ENCODE results near the gene RAB36. TPM values are rescaled to one million over a fixed set of nuclear protein-coding genes. Genes with fewer than 3 reads are reported as not detected.

Gene RAB36
- total RNA-seq, 2 experiments from 2014 or later = 0.41 to 3.0 TPM

- CTCF ChIA-PET (ENCODE audit: unreplicated experiment) = no interaction called here
- intact Hi-C loops (cut with micrococcal nuclease; ENCODE audit: unreplicated experiment) = no loop called here
Measured at GRCh38 chr22:23196165-23196564, 50.9 kb downstream of the RAB36 start.

GRCh38 chr22:23197836-23198235, 52.6 kb downstream of the RAB36 start:
- peaks cover 13% of the 10 kb centered on the region; the same call in 1 of the 2 replicates for H3K79me2 ChIP-seq (ENCODE audit: insufficient read depth, low read depth, low read length)
- POLR2A ChIA-PET = no interaction called here
- H2AFZ ChIP-seq (ENCODE audit: low read length) = no peak overlapping the region
- H4K20me1 ChIP-seq (ENCODE audit: insufficient read depth, low read length) = no peaks in the 10 kb centered on the region
- H3K9me2 ChIP-seq (ENCODE audit: insufficient read depth, low read length) = no peaks in the 10 kb centered on the region
- CTCF ChIA-PET (ENCODE audit: unreplicated experiment) = no interaction called here
- no peak for TF ChIP-seq CTCF (conservative IDR thresholded peaks at IDR 0.05; ENCODE audit: low read length)
- H3K9me3 ChIP-seq (ENCODE audit: low read length) = no peaks in the 10 kb centered on the region
- no peaks in the 10 kb centered on the region for H3K4me1 ChIP-seq (ENCODE audit: insufficient read depth, low read length, poor library complexity, severe bottlenecking)
- peaks cover 25% of the 10 kb centered on the region; the same call in 1 of the 2 replicates for H3K36me3 ChIP-seq (ENCODE audit: insufficient read depth, low read length)
- no TSS peak for BruUV-seq (replicated peaks)
- DNase-seq (ENCODE audit: low spot score) = no peak
- H3K4me2 ChIP-seq (ENCODE audit: low read length) = no peak overlapping the region
- no peak overlapping the region for H3K4me3 ChIP-seq (ENCODE audit: low read depth, low read length, poor library complexity, severe bottlenecking)
- intact Hi-C loops (cut with micrococcal nuclease; ENCODE audit: unreplicated experiment) = no loop called here
- H3K27ac ChIP-seq (ENCODE audit: low read depth, low read length, poor library complexity, severe bottlenecking) = no peak overlapping the region

More at GRCh38 chr22:23196165-23196564, 50.9 kb downstream of the RAB36 start:
- Histone ChIP-seq H3K9me3 (ENCODE audit: low read length) (no peaks in the 10 kb centered on the region), H3K4me1 (ENCODE audit: insufficient read depth, low read length, poor library complexity, severe bottlenecking) (no peaks in the 10 kb centered on the region), H4K20me1 (ENCODE audit: insufficient read depth, low read length) (no peaks in the 10 kb centered on the region), H2AFZ (ENCODE audit: low read length) (no peak overlapping the region), H3K4me2 (ENCODE audit: low read length) (no peak overlapping the region), H3K79me2 (ENCODE audit: insufficient read depth, low read depth, low read length) (peaks cover 8% of the 10 kb centered on the region; the same call in 1 of the 2 replicates), H3K36me3 (ENCODE audit: insufficient read depth, low read length) (peaks cover 34% of the 10 kb centered on the region; the same call in 1 of the 2 replicates), H3K4me3 (ENCODE audit: low read depth, low read length, poor library complexity, severe bottlenecking) (no peak overlapping the region), H3K9me2 (ENCODE audit: insufficient read depth, low read length) (no peaks in the 10 kb centered on the region), H3K27ac (ENCODE audit: low read depth, low read length, poor library complexity, severe bottlenecking) (no peak overlapping the region)
- BruUV-seq (replicated peaks) = no TSS peak
- DNase-seq (ENCODE audit: low spot score) = no peak
- POLR2A ChIA-PET = no interaction called here
- TF ChIP-seq EZH2phosphoT487 (IDR thresholded peaks at IDR 0.05; ENCODE audit: borderline replicate concordance, low read depth, low read length) (no peak), CTCF (conservative IDR thresholded peaks at IDR 0.05; ENCODE audit: low read length) (no peak)

- Histone ChIP-seq H3K36me3 (ENCODE audit: insufficient read depth, low read length) (peaks cover 27% of the 10 kb centered on the region; the same call in 1 of the 2 replicates), H3K9me3 (ENCODE audit: low read length) (no peaks in the 10 kb centered on the region), H3K79me2 (ENCODE audit: insufficient read depth, low read depth, low read length) (peaks cover 5% of the 10 kb centered on the region; the same call in 1 of the 2 replicates), H3K4me1 (ENCODE audit: insufficient read depth, low read length, poor library complexity, severe bottlenecking) (no peaks in the 10 kb centered on the region), H3K4me3 (ENCODE audit: low read depth, low read length, poor library complexity, severe bottlenecking) (no peak overlapping the region), H3K9me2 (ENCODE audit: insufficient read depth, low read length) (no peaks in the 10 kb centered on the region), H2AFZ (ENCODE audit: low read length) (no peak overlapping the region), H4K20me1 (ENCODE audit: insufficient read depth, low read length) (0 out of 2 replicates have a peak, but pooled peaks cover 6% of the 10 kb centered on the region), H3K4me2 (ENCODE audit: low read length) (no peak overlapping the region), H3K27ac (ENCODE audit: low read depth, low read length, poor library complexity, severe bottlenecking) (no peak overlapping the region)
- ChIA-PET POLR2A (no interaction called here), CTCF (ENCODE audit: unreplicated experiment) (no interaction called here)
- TF ChIP-seq CTCF (conservative IDR thresholded peaks at IDR 0.05; ENCODE audit: low read length) (no peak), EZH2phosphoT487 (IDR thresholded peaks at IDR 0.05; ENCODE audit: borderline replicate concordance, low read depth, low read length) (no peak)
- BruUV-seq (replicated peaks) = no TSS peak
- no peak for DNase-seq (ENCODE audit: low spot score)
- intact Hi-C loops (cut with micrococcal nuclease; ENCODE audit: unreplicated experiment) = no loop called here
Measured at GRCh38 chr22:23199159-23199558, 53.9 kb downstream of the RAB36 start.
